ENCODE data around the gene PSENEN. TPM values are rescaled to one million over a fixed set of nuclear protein-coding genes. Genes with fewer than 3 reads are reported as not detected.
A peak's percentile ranks its signal among the peaks of the same experiment; 100 is the strongest.

The PSENEN gene
- total and polyA plus RNA-seq, 9 of the 15 experiments (the other 6 are each of a cell fraction or from before 2014, with no cell fraction given): 34.5 to 299 (median 61.1) TPM

DNA sequence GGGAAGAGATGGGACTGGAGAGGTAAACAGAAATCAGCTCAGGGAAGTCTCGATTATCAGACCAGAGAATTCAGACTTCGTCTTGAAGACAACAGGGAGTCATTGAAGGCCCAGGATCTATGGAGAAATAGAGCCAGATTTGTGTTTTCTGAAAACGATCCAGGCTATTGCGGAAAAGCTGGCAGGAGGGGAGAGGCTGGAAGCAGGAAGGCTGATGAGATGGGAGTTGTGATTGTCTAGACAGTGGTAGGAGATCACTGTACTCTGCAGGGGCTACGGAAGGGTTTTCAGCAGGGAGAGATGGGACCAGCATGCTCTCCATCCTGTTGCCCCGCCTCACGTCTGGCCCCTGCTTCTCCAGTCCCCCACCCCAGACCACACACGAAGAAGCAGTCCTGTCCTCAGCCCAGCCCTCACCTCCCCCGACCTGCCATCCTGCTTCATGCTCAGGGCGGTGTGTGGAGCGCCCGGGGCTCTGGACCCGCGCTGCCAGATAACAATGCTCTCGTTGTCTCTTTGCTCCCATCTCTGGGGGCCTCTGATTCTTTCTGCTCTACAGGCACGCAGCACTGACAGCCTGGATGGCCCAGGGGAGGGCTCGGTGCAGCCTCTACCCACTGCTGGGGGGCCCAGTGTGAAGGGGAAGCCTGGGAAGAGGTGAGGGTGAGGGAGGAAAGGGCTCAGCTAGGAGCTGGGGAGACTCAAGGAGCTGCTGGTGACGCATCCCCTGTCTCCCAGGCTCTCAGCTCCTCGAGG, 31.8 kb downstream of the PSENEN start:
- intact Hi-C loops (cut with micrococcal nuclease) (no loop called here), in situ Hi-C loops (cut with MboI) (no loop called here)
- TF ChIP-seq CXXC5 (CRISPR knock-in tag; IDR thresholded peaks at IDR 0.05) (no peak), BRCA1 (IDR thresholded peaks at IDR 0.05) (no peak), BRCA1 (CRISPR knock-in tag; IDR thresholded peaks at IDR 0.05) (no peak), RUNX1 (IDR thresholded peaks at IDR 0.05; ENCODE audit: low read depth) (no peak)
- TF ChIP-seq, protein P1, sequence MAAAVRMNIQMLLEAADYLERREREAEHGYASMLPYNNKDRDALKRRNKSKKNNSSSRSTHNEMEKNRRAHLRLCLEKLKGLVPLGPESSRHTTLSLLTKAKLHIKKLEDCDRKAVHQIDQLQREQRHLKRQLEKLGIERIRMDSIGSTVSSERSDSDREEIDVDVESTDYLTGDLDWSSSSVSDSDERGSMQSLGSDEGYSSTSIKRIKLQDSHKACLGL (CRISPR knock-in tag; IDR thresholded peaks at IDR 0.05; ENCODE audit: borderline replicate concordance, poor library complexity, severe bottlenecking): no peak
- H3K9me1 ChIP-seq (ENCODE audit: control insufficient read depth, insufficient read depth, low read length): peaks cover 3% of the 10 kb centered on the region
- WGBS (ENCODE audit: insufficient coverage, low coverage, missing lambda C conversion rate): 63% methylated on average over 15 of the region's 19 CpGs
- H3K9me3 ChIP-seq (replicated peaks; ENCODE audit: control insufficient read depth, insufficient read depth, low read depth, low read length): no peaks in the 10 kb centered on the region
- no TSS peak for BruUV-seq (replicated peaks)
- ATAC-seq (no peak), DNase-seq (ENCODE audit: extremely low read depth in 1 of 4, low spot score in 3 of 4) (no peak), FAIRE-seq (no peak)
- H4K20me1 ChIP-seq (replicated peaks; ENCODE audit: control insufficient read depth, insufficient read depth, low read length): no peaks in the 10 kb centered on the region; the same call in 1 of the 2 replicates
- H3K36me3 ChIP-seq (ENCODE audit: control insufficient read depth, insufficient read depth, low read length): peaks cover 20% of the 10 kb centered on the region; the same call in 2 of the 3 replicates
- no peak overlapping the region for H2AFZ ChIP-seq (ENCODE audit: low read depth, low read length)
- no peaks in the 10 kb centered on the region for H3K27me3 ChIP-seq (ENCODE audit: control insufficient read depth in 2 of 2, insufficient read depth in 2 of 2, low read length in 2 of 2)
- H3K27ac ChIP-seq (ENCODE audit: extremely low read depth, low read depth, low read length): no peak overlapping the region
- H3K4me2 ChIP-seq (ENCODE audit: insufficient read depth, low read length): no peak overlapping the region
- no peak overlapping the region for H3K4me3 ChIP-seq
- POLR2A ChIA-PET: interaction anchor here (0.9 kb wide), 1 partner anchor 12 kb away, joined by 3 read pairs; no protein-coding TSS in a partner anchor
- CTCF ChIA-PET (ENCODE audit: low intra/inter-chr PET ratio): no interaction called here
- H3K9ac ChIP-seq (ENCODE audit: insufficient read depth in 1 of 2, low read depth in 2 of 2, low read length in 2 of 2): peak overlapping the region in 1 of 2 experiments; percentile 65; a peak in 2 of 4 replicates
- H3K79me2 ChIP-seq (ENCODE audit: control insufficient read depth, insufficient read depth, low read length): peaks cover 5% of the 10 kb centered on the region; the same call in 1 of the 3 replicates
- peaks cover 10 to 38% of the 10 kb centered on the region in 2 experiments for H3K4me1 ChIP-seq (replicated peaks in 1 of 2; ENCODE audit: control insufficient read depth in 2 of 2, insufficient read depth in 2 of 2, low read length in 2 of 2)
